Endothelial cell of umbilical vein (primary cell): ENCODE data around the gene SMAD3. TPM values are rescaled to one million over a fixed set of nuclear protein-coding genes. Genes with fewer than 3 reads are reported as not detected.

Experiments used
- BruUV-seq: library from RNA; stranded (reverse); fragments of 400-500 nt; replicated peaks from 2 replicates; lab custom pipeline; 2021; lab: Mats Ljungman, UMichigan
- CTCF ChIA-PET: fragments of 300-600, 350-600 bp; sonication (Branson Sonifier 250); formaldehyde crosslinking; loops from one replicate; lab custom pipeline; 2021; ENCODE audit warnings: antibody characterized with exemption, inconsistent platforms; lab: Charles Lee
- POLR2A ChIA-PET: fragments of 300-600, 350-600 bp; sonication (Branson Sonifier 250); formaldehyde crosslinking; loops from one replicate; lab custom pipeline; 2021; ENCODE audit warnings: antibody characterized with exemption, inconsistent platforms; lab: Charles Lee
- DNase-seq: peaks from one replicate; pipeline ENCODE4 v3.0.0-alpha.2; 2011; ENCODE audit warnings: low read depth, low spot score
- FAIRE-seq: peaks from 2 replicates; lab custom pipeline; 2011; peaks lifted over from hg19 to GRCh38; lab: Jason Lieb, UNC
- H2AFZ ChIP-seq: 2 replicates; pipeline ENCODE4 v1.6.0; 2012; ENCODE audit warnings: low read depth, low read length, control low read depth, inconsistent platforms
- H3K27ac ChIP-seq: 2 replicates; pipeline ENCODE4 v1.5.1; 2011; ENCODE audit warnings: low read depth, mild to moderate bottlenecking, control low read depth, low read length, moderate library complexity; ENCODE audit not compliant: insufficient read depth
- H3K27me3 ChIP-seq, 2 experiments: 2 replicates each; pipeline versions ENCODE4 v1.6.0 to v1.6.1; 2011; ENCODE audit warnings: low read length in 2 of 2, mixed read lengths in 1 of 2; ENCODE audit not compliant: control insufficient read depth in 2 of 2, insufficient read depth in 2 of 2
- H3K36me3 ChIP-seq, 2 experiments: 2 replicates in 1 of 2; 3 replicates in 1 of 2; pipeline ENCODE4 v1.5.1; 2011; ENCODE audit warnings: low read length in 2 of 2, mild to moderate bottlenecking in 1 of 2, moderate library complexity in 1 of 2; ENCODE audit not compliant: control insufficient read depth in 2 of 2, insufficient read depth in 2 of 2; ENCODE audit errors: extremely low read depth in 1 of 2
- H3K4me1 ChIP-seq: 3 replicates; pipeline ENCODE4 v1.5.1; 2011; ENCODE audit warnings: mild to moderate bottlenecking, low read length; ENCODE audit not compliant: control insufficient read depth, insufficient read depth; ENCODE audit errors: extremely low read depth
- H3K4me2 ChIP-seq: 2 replicates; pipeline ENCODE4 v1.6.1; 2011; ENCODE audit warnings: low read length, control low read depth, mixed read lengths; ENCODE audit not compliant: insufficient read depth
- H3K4me3 ChIP-seq, 3 experiments: fragments of 200-600 bp in 1 of 3; sonication (generic), shearing (Covaris generic) in 1 of 3; replicated peaks in 1 of 3; 2 replicates each; pipeline ENCODE4 v1.5.1; 2011 to 2016; ENCODE audit warnings: control low read depth in 3 of 3, low read length in 3 of 3, mild to moderate bottlenecking in 2 of 3, inconsistent platforms in 1 of 3, low read depth in 1 of 3, moderate library complexity in 1 of 3; ENCODE audit not compliant: insufficient read depth in 1 of 3
- H3K79me2 ChIP-seq: 2 replicates; pipeline ENCODE4 v1.6.0; 2012; ENCODE audit warnings: low read length, inconsistent platforms; ENCODE audit not compliant: control insufficient read depth, insufficient read depth
- H3K9ac ChIP-seq: replicated peaks from 2 replicates; pipeline ENCODE3; 2011; ENCODE audit warnings: low read length, control low read depth; ENCODE audit not compliant: insufficient read depth; ENCODE audit errors: extremely low read depth
- H3K9me1 ChIP-seq: replicated peaks from 3 replicates; pipeline ENCODE4 v1.6.0; 2011; ENCODE audit warnings: mild to moderate bottlenecking, low read length; ENCODE audit not compliant: control insufficient read depth, insufficient read depth; ENCODE audit errors: extremely low read depth
- H3K9me3 ChIP-seq: replicated peaks from 2 replicates; pipeline ENCODE4 v1.5.1; 2012; ENCODE audit warnings: low read length, inconsistent platforms; ENCODE audit not compliant: control insufficient read depth, insufficient read depth
- H4K20me1 ChIP-seq: replicated peaks from 2 replicates; pipeline ENCODE3; 2011; ENCODE audit warnings: mild to moderate bottlenecking, low read length; ENCODE audit not compliant: control insufficient read depth, insufficient read depth; ENCODE audit errors: extremely low read depth
- CTCF ChIP-seq, 2 donors: IDR thresholded peaks; 1 replicate in 1 of 2; 2 replicates in 1 of 2; pipeline ENCODE4 v1.5.1; 2011; ENCODE audit warnings: low read length in 2 of 2, mild to moderate bottlenecking in 2 of 2, moderate library complexity in 2 of 2, control low read depth in 1 of 2, inconsistent platforms in 1 of 2, low read depth in 1 of 2; ENCODE audit not compliant: insufficient read depth in 1 of 2; ENCODE audit errors: extremely low read depth in 1 of 2
- FOS ChIP-seq: IDR thresholded peaks from 2 replicates; pipeline ENCODE4 v1.6.1; 2011; ENCODE audit warnings: mild to moderate bottlenecking, low read length, moderate library complexity, borderline replicate concordance; ENCODE audit not compliant: insufficient read depth
- GATA2 ChIP-seq: IDR thresholded peaks from 2 replicates; pipeline ENCODE4 v1.7.0; 2011; ENCODE audit warnings: low read depth, mild to moderate bottlenecking, moderate library complexity, mixed read lengths, low read length; ENCODE audit not compliant: insufficient read length, insufficient read depth
- JUN ChIP-seq: IDR thresholded peaks from 2 replicates; pipeline ENCODE4 v1.6.1; 2011; ENCODE audit warnings: borderline replicate concordance, low read depth; ENCODE audit not compliant: insufficient read length, insufficient read depth
- POLR2A ChIP-seq: IDR thresholded peaks from 2 replicates; pipeline ENCODE4 v1.6.1; 2012; ENCODE audit warnings: low read depth, mild to moderate bottlenecking, control low read depth, low read length
- POLR2AphosphoS5 ChIP-seq: IDR thresholded peaks from 2 replicates; pipeline ENCODE4 v1.6.1; 2012; ENCODE audit warnings: low read depth, mild to moderate bottlenecking, control low read depth, low read length, moderate library complexity; ENCODE audit not compliant: insufficient read depth
- dilution Hi-C: fragments of 300-500 bp; cut with MboI; formaldehyde crosslinking; loops from one replicate; pipeline ENCODE4 v1.15.0; 2019; ENCODE audit warnings: low sequenced_read_pairs; ENCODE audit not compliant: extremely low pct_ligation_motif_present
- intact Hi-C: fragments of 100-400 bp; cut with micrococcal nuclease; formaldehyde crosslinking; loops from one replicate; pipeline ENCODE4 v1.10.0; 2022
- polyA plus RNA-seq, 4 experiments: library from polyadenylated mRNA; depleted of rRNA in 3 of 4; stranded (reverse) in 3 of 4; unstranded in 1 of 4; fragments of >200 nt; gene quantifications; 2 replicates each; pipeline versions ENCODE4 v1.2.1 to v1.2.3, GENCODE V29; 2011 to 2012; ENCODE audit warnings: missing spikeins in 1 of 4
- total RNA-seq: library from RNA; stranded (reverse); gene quantifications from 2 replicates; pipeline ENCODE4 v1.2.3, GENCODE V29; 2021

Gene SMAD3
- total and polyA plus RNA-seq, 2 donors (not counting 3 experiments of a cell fraction or from before 2014, with no cell fraction given) = 56.4 to 88.2 TPM

- Histone ChIP-seq H2AFZ (no peak overlapping the region), H3K4me3 (no peak overlapping the region), H4K20me1 (no peaks in the 10 kb centered on the region), H3K36me3 (no peaks in the 10 kb centered on the region), H3K9me1 (no peaks in the 10 kb centered on the region), H3K4me1 (peaks cover 26% of the 10 kb centered on the region), H3K9me3 (no peaks in the 10 kb centered on the region), H3K27ac (no peak overlapping the region), H3K4me2 (no peak overlapping the region), H3K9ac (no peak overlapping the region), H3K79me2 (no peaks in the 10 kb centered on the region), H3K27me3 (no peaks in the 10 kb centered on the region)
- DNase-seq (no peak), FAIRE-seq (no peak)
- intact Hi-C loops (loop anchor here (5.0 kb wide), 1 partner anchor 83 kb away; no protein-coding TSS in a partner anchor), dilution Hi-C loops (no loop called here)
- no TSS peak for BruUV-seq
- CTCF ChIA-PET = no interaction called here
- TF ChIP-seq JUN (no peak), POLR2AphosphoS5 (no peak), CTCF (IDR thresholded peaks at IDR 0.05; ENCODE audit: extremely low read depth in 1 of 2, insufficient read depth in 1 of 2, low read depth in 1 of 2, low read length in 2 of 2) (no peak), POLR2A (no peak), FOS (no peak), GATA2 (no peak)
- POLR2A ChIA-PET = no interaction called here
Measured at GRCh38 chr15:67040277-67040676, 25.1 kb upstream of the SMAD3 start.
